SU-DHL-6 (cell line): ENCODE results near the gene FXYD4.

Source experiments
- H2AFZ ChIP-seq: fragments of 200-600 bp; sonication (generic); 2 replicates; pipeline ENCODE4 v1.6.1; 2014; ENCODE audit warnings: low read depth, mild to moderate bottlenecking, moderate library complexity, mixed read lengths, antibody characterized with exemption, low read length; ENCODE audit not compliant: severe bottlenecking
- H3F3A ChIP-seq: fragments of 200-600 bp; shearing (Covaris generic); 2 replicates; pipeline ENCODE4 v1.6.0; 2016; ENCODE audit warnings: antibody characterized with exemption, mild to moderate bottlenecking; ENCODE audit not compliant: insufficient read depth
- H3K27ac ChIP-seq: fragments of 200-600 bp; sonication (generic); 2 replicates; pipeline ENCODE4 v1.5.1; 2016; ENCODE audit warnings: low read depth, mild to moderate bottlenecking, low read length, moderate library complexity, mixed read lengths
- H3K27me3 ChIP-seq: fragments of 200-600 bp; sonication (generic), shearing (Covaris generic); 2 replicates; pipeline ENCODE4 v1.6.0; 2014; ENCODE audit warnings: mild to moderate bottlenecking, low read length
- H3K36me3 ChIP-seq: fragments of 200-600 bp; sonication (generic); 2 replicates; pipeline ENCODE4 v1.6.1; 2014; ENCODE audit warnings: mild to moderate bottlenecking, low read length, mixed read lengths
- H3K4me2 ChIP-seq: fragments of 300-600, 200-600 bp; shearing (Covaris generic), sonication (generic); 2 replicates; pipeline ENCODE4 v1.6.0; 2014; ENCODE audit warnings: low read length, low read depth, mild to moderate bottlenecking; ENCODE audit not compliant: poor library complexity, severe bottlenecking
- H3K4me3 ChIP-seq: fragments of 200-600 bp; sonication (generic); 2 replicates; pipeline ENCODE4 v1.5.1; 2014; ENCODE audit warnings: antibody characterized with exemption, low read length, mild to moderate bottlenecking, mixed read lengths; ENCODE audit not compliant: insufficient read depth, poor library complexity, severe bottlenecking
- H3K79me2 ChIP-seq: fragments of 200-600 bp; sonication (generic); 2 replicates; pipeline ENCODE4 v1.6.1; 2014; ENCODE audit warnings: mild to moderate bottlenecking, low read length, moderate library complexity; ENCODE audit not compliant: insufficient read depth
- H3K9ac ChIP-seq: fragments of 200-600 bp; sonication (generic); 2 replicates; pipeline ENCODE4 v1.7.0; 2014; ENCODE audit warnings: mild to moderate bottlenecking, low read length
- H3K9me2 ChIP-seq: fragments of 200-600 bp; sonication (generic); replicated peaks from 2 replicates; pipeline ENCODE4 v1.6.1; 2014; ENCODE audit warnings: low read length; ENCODE audit not compliant: insufficient read depth
- H3K9me3 ChIP-seq: fragments of 200-600 bp; sonication (generic); 2 replicates; pipeline ENCODE4 v1.6.1; 2014; ENCODE audit warnings: low read length, mixed read lengths; ENCODE audit not compliant: insufficient read depth
- H4K20me1 ChIP-seq: fragments of 200-600 bp; sonication (generic); 2 replicates; pipeline ENCODE4 v1.6.1; 2014; ENCODE audit warnings: low read depth, mild to moderate bottlenecking, antibody characterized with exemption, low read length, moderate library complexity, mixed read lengths
- CTCF ChIP-seq: fragments of 200-600 bp; sonication (generic); IDR thresholded peaks from one replicate; pipeline ENCODE4 v1.5.1; 2017; ENCODE audit warnings: antibody characterized with exemption, mild to moderate bottlenecking, low read length, moderate library complexity; ENCODE audit not compliant: insufficient read depth, poor library complexity, severe bottlenecking
- EZH2phosphoT487 ChIP-seq: fragments of 200-600 bp; sonication (generic), shearing (Covaris generic); conservative IDR thresholded peaks from 2 replicates; pipeline ENCODE4 v1.6.1; 2018; ENCODE audit warnings: mild to moderate bottlenecking, antibody characterized with exemption, low read length, moderate library complexity, mixed read lengths

FXYD4 gene

GRCh38 chr10:43385412-43386004 lies 14.1 kb downstream of the FXYD4 start:
- Histone ChIP-seq H3F3A (peaks cover 72% of the 10 kb centered on the region), H3K27ac (no peak overlapping the region), H3K36me3 (peaks cover 41% of the 10 kb centered on the region), H3K9ac (no peak overlapping the region), H2AFZ (no peak overlapping the region), H3K79me2 (peaks cover 21% of the 10 kb centered on the region), H3K9me2 (no peaks in the 10 kb centered on the region), H3K4me2 (no peak overlapping the region), H4K20me1 (peaks cover 32% of the 10 kb centered on the region), H3K9me3 (no peaks in the 10 kb centered on the region), H3K27me3 (no peaks in the 10 kb centered on the region), H3K4me3 (no peak overlapping the region)
- TF ChIP-seq EZH2phosphoT487 (no peak), CTCF (no peak)

- Histone ChIP-seq H3K27ac (no peak overlapping the region), H3K79me2 (peaks cover 31% of the 10 kb centered on the region), H3K9me2 (no peaks in the 10 kb centered on the region), H3K36me3 (peaks cover 43% of the 10 kb centered on the region), H3K9me3 (no peaks in the 10 kb centered on the region), H2AFZ (no peak overlapping the region), H3K4me2 (no peak overlapping the region), H4K20me1 (peaks cover 35% of the 10 kb centered on the region), H3K27me3 (no peaks in the 10 kb centered on the region), H3K9ac (no peak overlapping the region), H3K4me3 (no peak overlapping the region), H3F3A (peaks cover 80% of the 10 kb centered on the region)
- TF ChIP-seq EZH2phosphoT487 (no peak), CTCF (no peak)
Measured at GRCh38 chr10:43386549-43386948, 15.1 kb downstream of the FXYD4 start.

- Histone ChIP-seq H3K9ac (no peak overlapping the region), H4K20me1 (peaks cover 35% of the 10 kb centered on the region), H2AFZ (no peak overlapping the region), H3K79me2 (peaks cover 35% of the 10 kb centered on the region), H3K4me3 (no peak overlapping the region), H3K27ac (no peak overlapping the region), H3K9me3 (no peaks in the 10 kb centered on the region), H3K27me3 (no peaks in the 10 kb centered on the region), H3F3A (peaks cover 83% of the 10 kb centered on the region), H3K9me2 (no peaks in the 10 kb centered on the region), H3K36me3 (peaks cover 43% of the 10 kb centered on the region), H3K4me2 (no peak overlapping the region)
- TF ChIP-seq CTCF (no peak), EZH2phosphoT487 (no peak)
Measured at GRCh38 chr10:43386981-43387677, 15.7 kb downstream of the FXYD4 start.
